Neural cell (in vitro differentiated cells): Measurements from ENCODE around the gene ADRM1. TPM values are rescaled to one million over a fixed set of nuclear protein-coding genes. Genes with fewer than 3 reads are reported as not detected.

ENCODE experiments used
- H2AFZ ChIP-seq: fragments of 200-600, 300-800 bp; sonication (generic), shearing (Covaris generic); 2 replicates; pipeline ENCODE4 v1.6.0; 2014; ENCODE audit warnings: low read depth, mild to moderate bottlenecking, antibody characterized with exemption, low read length, moderate library complexity
- H3F3A ChIP-seq: fragments of 200-600 bp; shearing (Covaris generic); 2 replicates; pipeline ENCODE4 v1.6.1; 2016; ENCODE audit warnings: mild to moderate bottlenecking, moderate library complexity, mixed read lengths, antibody characterized with exemption, low read length; ENCODE audit not compliant: insufficient read depth, poor library complexity, severe bottlenecking
- H3K27ac ChIP-seq: fragments of 200-600, 300-800 bp; sonication (generic), shearing (Covaris generic); 2 replicates; pipeline ENCODE4 v1.5.1; 2014; ENCODE audit warnings: mild to moderate bottlenecking, low read length, moderate library complexity
- H3K27me3 ChIP-seq: fragments of 300-800, 200-600 bp; sonication (generic), shearing (Covaris generic); 2 replicates; pipeline ENCODE4 v1.6.0; 2014; ENCODE audit warnings: mild to moderate bottlenecking, low read depth, low read length, moderate library complexity; ENCODE audit not compliant: insufficient read depth
- H3K36me3 ChIP-seq: fragments of 300-800, 200-600 bp; sonication (generic), shearing (Covaris generic); 2 replicates; pipeline ENCODE4 v1.5.1; 2014; ENCODE audit warnings: mild to moderate bottlenecking, antibody characterized with exemption, low read length, moderate library complexity; ENCODE audit not compliant: insufficient read depth
- H3K4me2 ChIP-seq: fragments of 300-800, 200-600 bp; sonication (generic), shearing (Covaris generic); 2 replicates; pipeline ENCODE4 v1.6.0; 2014; ENCODE audit warnings: mild to moderate bottlenecking, low read length
- H3K4me3 ChIP-seq: fragments of 300-800, 200-600 bp; sonication (generic), shearing (Covaris generic); 2 replicates; pipeline ENCODE4 v1.5.1; 2014; ENCODE audit warnings: mild to moderate bottlenecking, low read length, moderate library complexity
- H3K79me2 ChIP-seq: fragments of 200-600 bp; shearing (Covaris generic); replicated peaks from 2 replicates; pipeline ENCODE4 v1.6.0; 2014; ENCODE audit warnings: mild to moderate bottlenecking, low read length, moderate library complexity; ENCODE audit not compliant: insufficient read depth
- H3K9ac ChIP-seq: fragments of 300-800, 200-600 bp; sonication (generic), shearing (Covaris generic); 2 replicates; pipeline ENCODE4 v1.6.1; 2016; ENCODE audit warnings: mild to moderate bottlenecking, low read length, mixed read lengths
- H3K9me2 ChIP-seq: fragments of 200-600 bp; shearing (Covaris generic); 2 replicates; pipeline ENCODE4 v1.6.1; 2016; ENCODE audit warnings: mild to moderate bottlenecking, low read length, mixed read lengths; ENCODE audit not compliant: insufficient read depth
- H3K9me3 ChIP-seq: fragments of 200-600, 300-800 bp; sonication (generic), shearing (Covaris generic); 2 replicates; pipeline ENCODE4 v1.6.1; 2016; ENCODE audit warnings: mild to moderate bottlenecking, mixed run types, low read length, moderate library complexity, mixed read lengths
- H4K20me1 ChIP-seq: fragments of 200-600 bp; shearing (Covaris generic); 2 replicates; pipeline ENCODE4 v1.6.1; 2016; ENCODE audit warnings: mild to moderate bottlenecking, mixed run types; ENCODE audit not compliant: insufficient read depth
- CTCF ChIP-seq: fragments of 450-650 bp; IDR thresholded peaks from 2 replicates; pipeline ENCODE4 v1.5.1; 2014; ENCODE audit warnings: antibody characterized with exemption, mild to moderate bottlenecking, moderate library complexity; ENCODE audit not compliant: poor library complexity, severe bottlenecking
- EP300 ChIP-seq: fragments of 450-650 bp; conservative IDR thresholded peaks from 2 replicates; pipeline ENCODE4 v1.6.1; 2014; ENCODE audit warnings: antibody characterized with exemption, mild to moderate bottlenecking, moderate library complexity; ENCODE audit not compliant: poor library complexity, severe bottlenecking
- EZH2 ChIP-seq: fragments of 200-600, 300-800 bp; shearing (Covaris generic), sonication (generic); IDR thresholded peaks from 2 replicates; pipeline ENCODE4 v1.6.1; 2014; ENCODE audit warnings: antibody characterized with exemption, low read length, borderline replicate concordance, mild to moderate bottlenecking; ENCODE audit not compliant: insufficient read depth, poor library complexity, severe bottlenecking
- MXI1 ChIP-seq: fragments of 450-650 bp; conservative IDR thresholded peaks from 2 replicates; pipeline ENCODE4 v1.6.1; 2014; ENCODE audit warnings: antibody characterized with exemption, mild to moderate bottlenecking; ENCODE audit not compliant: poor library complexity, severe bottlenecking
- POLR2AphosphoS5 ChIP-seq: IDR thresholded peaks from 2 replicates; pipeline ENCODE4 v1.6.1; 2012
- RAD21 ChIP-seq: fragments of 450-650 bp; conservative IDR thresholded peaks from 2 replicates; pipeline ENCODE4 v1.6.1; 2014; ENCODE audit warnings: antibody characterized with exemption, mild to moderate bottlenecking, moderate library complexity
- REST ChIP-seq: IDR thresholded peaks from 2 replicates; pipeline ENCODE4 v1.6.1; 2012; ENCODE audit warnings: borderline replicate concordance
- SMC3 ChIP-seq: fragments of 450-650 bp; conservative IDR thresholded peaks from 2 replicates; pipeline ENCODE4 v1.6.1; 2014; ENCODE audit warnings: antibody characterized with exemption, mild to moderate bottlenecking, moderate library complexity; ENCODE audit not compliant: poor library complexity
- TAF1 ChIP-seq: IDR thresholded peaks from 2 replicates; pipeline ENCODE4 v1.6.1; 2012; ENCODE audit warnings: low read depth
- polyA plus RNA-seq: library from polyadenylated mRNA; depleted of rRNA; stranded (reverse); fragments of >200 nt; gene quantifications from 2 replicates; pipeline ENCODE4 v1.2.3, GENCODE V29; 2014

The ADRM1 gene
- polyA plus RNA-seq, 1 donor from 2014 or later, result 111 TPM

- Histone ChIP-seq H3K4me3 (no peak overlapping the region), H3K9me2 (no peaks in the 10 kb centered on the region), H3K36me3 (no peaks in the 10 kb centered on the region), H2AFZ (no peak overlapping the region), H3K9ac (no peak overlapping the region), H3K4me2 (no peak overlapping the region), H3K9me3 (no peaks in the 10 kb centered on the region), H3F3A (no peaks in the 10 kb centered on the region), H3K79me2 (no peaks in the 10 kb centered on the region), H3K27ac (no peak overlapping the region), H3K27me3 (no peaks in the 10 kb centered on the region), H4K20me1 (no peaks in the 10 kb centered on the region)
- TF ChIP-seq MXI1 (no peak), TAF1 (no peak), CTCF (no peak), SMC3 (no peak), POLR2AphosphoS5 (no peak), REST (no peak), EP300 (no peak), EZH2 (no peak), RAD21 (no peak)
Observed at GRCh38 chr20:62331347-62331746, 28.6 kb downstream of the ADRM1 start.

- Histone ChIP-seq H4K20me1 (no peaks in the 10 kb centered on the region), H3K27me3 (no peaks in the 10 kb centered on the region), H3K4me2 (no peak overlapping the region), H2AFZ (no peak overlapping the region), H3K9me3 (no peaks in the 10 kb centered on the region), H3K36me3 (no peaks in the 10 kb centered on the region), H3K79me2 (no peaks in the 10 kb centered on the region), H3F3A (no peaks in the 10 kb centered on the region), H3K9me2 (no peaks in the 10 kb centered on the region), H3K27ac (no peak overlapping the region), H3K4me3 (no peak overlapping the region), H3K9ac (no peak overlapping the region)
- no peak for TF ChIP-seq CTCF
Observed at GRCh38 chr20:62332421-62332820, 29.6 kb downstream of the ADRM1 start.
